Activated CD4-positive, alpha-beta T cell treated with anti-CD3 and anti-CD28 coated beads, Interleukin-2, Interleukin-4, amounts not matched to agents 100 ng/mL and 50 ng/mL, durations not matched to agents 16 hours and 8 hours (primary cell): Measurements from ENCODE around the gene MZT2B.
A peak's percentile ranks its signal among the peaks of the same experiment; 100 is the strongest.
"Not testable (repeated sequence)": the region's sequence is repeated elsewhere in the genome, so short reads cannot be mapped to it uniquely, and the experiment has no call there.

Source experiments
- DNase-seq: peaks from one replicate; pipeline ENCODE4 v3.0.0-alpha.2; 2020; ENCODE audit warnings: low spot score

The MZT2B gene

GRCh38 chr2:130180404-130181324, 1.4 kb upstream of the MZT2B start:
- DNase-seq, result not testable (repeated sequence)

- peak; percentile 96 for DNase-seq
Measured at GRCh38 chr2:130181325-130181879, 660 bp upstream of the MZT2B start, which contains the start of gene SMPD4. Gene SMPD4 (minus strand): TSS chr2:130181602. CDS start chr2:130176592, 5,010 bp downstream.

GRCh38 chr2:130182826-130183511, 907 bp downstream of the MZT2B start:
- DNase-seq, result not testable (repeated sequence)

- no peak for DNase-seq
Measured at GRCh38 chr2:130183512-130184373, 1.7 kb downstream of the MZT2B start.

GRCh38 chr2:130185436-130185835, 3.4 kb downstream of the MZT2B start:
- no peak for DNase-seq

- DNase-seq, result no peak
Measured at GRCh38 chr2:130185896-130186295, 3.8 kb downstream of the MZT2B start.

- DNase-seq, result no peak
Measured at GRCh38 chr2:130186391-130186790, 4.3 kb downstream of the MZT2B start.

GRCh38 chr2:130187268-130187667, 5.2 kb downstream of the MZT2B start:
- no peak for DNase-seq

- DNase-seq, result not testable (repeated sequence)
Measured at GRCh38 chr2:130187859-130188792, 6.1 kb downstream of the MZT2B start.

- DNase-seq, result not testable (repeated sequence)
Measured at GRCh38 chr2:130188958-130189357, 6.9 kb downstream of the MZT2B start.

GRCh38 chr2:130190237-130190636, 8.2 kb downstream of the MZT2B start:
- no peak for DNase-seq

GRCh38 chr2:130191319-130191718, 9.3 kb downstream of the MZT2B start:
- DNase-seq, result not testable (repeated sequence)

GRCh38 chr2:130192451-130192850, 10.4 kb downstream of the MZT2B start:
- DNase-seq, result not testable (repeated sequence)

GRCh38 chr2:130193824-130194223, 11.8 kb downstream of the MZT2B start:
- DNase-seq, result not testable (repeated sequence)

GRCh38 chr2:130195089-130195635, 13.1 kb downstream of the MZT2B start:
- not testable (repeated sequence) for DNase-seq

GRCh38 chr2:130196052-130196451, 14.0 kb downstream of the MZT2B start:
- not testable (repeated sequence) for DNase-seq

- DNase-seq, result no peak
Measured at GRCh38 chr2:130198343-130198742, 16.3 kb downstream of the MZT2B start, which contains the start of gene TUBA3E. Gene TUBA3E (minus strand): TSS chr2:130198439. CDS start chr2:130198360, 79 bp downstream.

GRCh38 chr2:130202518-130202917, 20.5 kb downstream of the MZT2B start:
- DNase-seq, result not testable (repeated sequence)

GRCh38 chr2:130203150-130203549, 21.1 kb downstream of the MZT2B start:
- not testable (repeated sequence) for DNase-seq

- DNase-seq, result not testable (repeated sequence)
Measured at GRCh38 chr2:130207051-130207450, 25.0 kb downstream of the MZT2B start.
